Activated CD8-positive, alpha-beta memory T cell treated with anti-CD3 and anti-CD28 coated beads, Interleukin-2, amount 10 ng/mL, durations not matched to agents 7 days and 5 days (primary cell): ENCODE data around the gene KIF21A. TPM values are rescaled to one million over a fixed set of nuclear protein-coding genes. Genes with fewer than 3 reads are reported as not detected.
"Not testable (repeated sequence)": the region's sequence is repeated elsewhere in the genome, so short reads cannot be mapped to it uniquely, and the experiment has no call there.

Experiments
- ATAC-seq: fragments of 150-1000 bp; cut with Tn5 transposase; one replicate; pipeline ENCODE4 v1.10.0; 2021; ENCODE audit warnings: moderate library complexity
- CTCF ChIA-PET: fragments of 350-600 bp; sonication (Branson Sonifier 250); formaldehyde crosslinking; loops from one replicate; lab custom pipeline; 2021; ENCODE audit warnings: antibody characterized with exemption; lab: Charles Lee
- DNase-seq: peaks from one replicate; pipeline ENCODE4 v3.0.0-alpha.2; 2020
- H3K27ac Mint-ChIP-seq: one replicate; pipeline ENCODE4 v1.8.0; 2021; ENCODE audit warnings: mild to moderate bottlenecking, mixed read lengths
- H3K27me3 Mint-ChIP-seq: one replicate; pipeline ENCODE4 v1.8.0; 2021; ENCODE audit warnings: mixed read lengths
- H3K36me3 Mint-ChIP-seq: one replicate; pipeline ENCODE4 v1.8.0; 2021; ENCODE audit warnings: mild to moderate bottlenecking, mixed read lengths
- H3K4me1 Mint-ChIP-seq: one replicate; pipeline ENCODE4 v1.8.0; 2021; ENCODE audit warnings: mixed read lengths
- H3K4me3 Mint-ChIP-seq: one replicate; pipeline ENCODE4 v1.8.0; 2021; ENCODE audit warnings: mild to moderate bottlenecking, moderate library complexity, mixed read lengths
- H3K9me3 Mint-ChIP-seq: one replicate; pipeline ENCODE4 v1.8.0; 2022; ENCODE audit warnings: low read depth, mixed read lengths
- total RNA-seq, 2 experiments: library from RNA; stranded (reverse); gene quantifications; one replicate each; pipeline ENCODE4 v1.2.3, GENCODE V29; 2021

KIF21A gene
- total RNA-seq, 2 experiments from 2014 or later, result 22.8 to 33.6 TPM

GRCh38 chr12:39301422-39301821 lies 141.5 kb downstream of the KIF21A start:
- H3K4me3 Mint-ChIP-seq, result no peak overlapping the region

DNA sequence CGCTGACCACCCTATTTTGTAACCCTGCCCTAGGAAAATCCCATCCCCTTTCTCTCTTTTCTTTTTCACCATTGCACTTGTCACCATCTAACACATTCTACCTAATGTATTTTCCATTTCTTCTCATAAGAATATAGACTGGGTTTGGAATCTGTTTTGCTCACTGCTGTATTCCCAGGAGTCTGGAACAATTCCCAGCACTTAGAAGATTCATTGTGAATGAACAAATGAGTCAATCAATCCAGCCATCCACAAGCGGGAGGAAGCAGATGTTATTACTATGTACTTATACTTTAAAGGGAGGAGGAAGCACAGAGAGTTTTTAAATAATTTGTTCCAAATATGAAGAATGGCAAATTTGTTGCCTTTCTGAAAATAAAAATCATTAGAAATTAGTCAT lies 142.1 kb downstream of the KIF21A start:
- no peak overlapping the region for H3K27ac Mint-ChIP-seq
- no peaks in the 10 kb centered on the region for H3K27me3 Mint-ChIP-seq
- CTCF ChIA-PET, result no interaction called here

More at GRCh38 chr12:39301422-39301821, 141.5 kb downstream of the KIF21A start:
- no peaks in the 10 kb centered on the region for H3K27me3 Mint-ChIP-seq
- H3K27ac Mint-ChIP-seq, result no peak overlapping the region
- CTCF ChIA-PET, result no interaction called here
- peaks cover 35% of the 10 kb centered on the region for H3K36me3 Mint-ChIP-seq
- peaks cover 2% of the 10 kb centered on the region for H3K9me3 Mint-ChIP-seq
- DNase-seq, result no peak
- ATAC-seq, result no peak
- peaks cover 9% of the 10 kb centered on the region for H3K4me1 Mint-ChIP-seq

DNA sequence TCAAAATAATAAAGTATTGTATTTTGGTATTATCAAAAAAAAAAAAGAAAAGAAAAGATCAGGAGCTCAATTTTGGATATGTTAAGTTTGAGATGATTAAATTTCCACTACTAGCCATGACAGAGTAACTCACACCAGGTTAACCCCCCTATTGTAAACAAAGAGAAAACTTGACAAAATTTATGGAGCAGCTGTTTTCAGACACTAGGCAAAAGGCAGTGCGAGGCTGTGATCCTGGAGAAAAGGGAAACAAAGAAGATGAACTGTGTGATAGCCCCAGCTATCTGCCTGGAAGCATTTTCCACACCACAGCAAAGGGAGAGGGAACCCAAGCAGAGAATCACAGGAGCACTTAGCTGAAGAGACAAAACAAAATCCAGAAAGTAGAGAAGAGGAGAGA lies 145.0 kb downstream of the KIF21A start:
- no peak for DNase-seq
- Mint-ChIP-seq H3K4me1 (peaks cover 9% of the 10 kb centered on the region), H3K36me3 (peaks cover 25% of the 10 kb centered on the region), H3K27ac (no peak overlapping the region), H3K4me3 (no peak overlapping the region), H3K27me3 (no peaks in the 10 kb centered on the region), H3K9me3 (peaks cover 2% of the 10 kb centered on the region)
- CTCF ChIA-PET, result interaction anchor here (0.6 to 1.0 kb wide), 2 partner anchors 21 to 24 kb away, joined by 3 read pairs; no protein-coding TSS in a partner anchor
- no peak for ATAC-seq

More for the DNA sequence above, 142.1 kb downstream of the KIF21A start:
- Mint-ChIP-seq H3K9me3 (peaks cover 2% of the 10 kb centered on the region), H3K36me3 (peaks cover 33% of the 10 kb centered on the region), H3K4me1 (peaks cover 9% of the 10 kb centered on the region), H3K4me3 (no peak overlapping the region)
- ATAC-seq (no peak), DNase-seq (no peak)

DNA sequence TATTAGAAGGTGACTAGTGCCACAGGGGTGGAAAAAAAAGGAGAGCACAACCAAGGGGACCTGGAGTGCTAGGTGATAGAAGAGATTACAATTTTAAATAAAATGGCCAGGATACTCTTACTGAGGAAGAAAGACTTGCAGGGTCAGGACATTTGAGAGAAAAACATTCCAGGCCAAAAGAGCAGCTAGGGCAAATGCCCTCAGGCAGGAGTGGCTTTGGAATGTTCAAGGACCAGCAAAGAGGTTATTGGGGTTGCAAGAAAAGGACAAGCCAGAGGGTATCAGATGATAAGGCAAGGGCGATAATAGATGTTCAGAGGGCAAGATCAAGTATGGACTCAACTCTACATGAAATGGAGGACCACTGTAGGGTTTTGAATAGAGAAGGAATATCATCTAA lies 146.4 kb downstream of the KIF21A start:
- no peak for ATAC-seq
- Mint-ChIP-seq H3K4me1 (peaks cover 9% of the 10 kb centered on the region), H3K4me3 (no peak overlapping the region), H3K9me3 (peaks cover 2% of the 10 kb centered on the region), H3K36me3 (peaks cover 25% of the 10 kb centered on the region), H3K27me3 (no peaks in the 10 kb centered on the region), H3K27ac (no peak overlapping the region)
- CTCF ChIA-PET, result interaction anchor here (0.6 to 0.9 kb wide), 2 partner anchors 23 to 127 kb away, joined by 3 to 4 read pairs; no protein-coding TSS in a partner anchor
- no peak for DNase-seq

- ATAC-seq, H3K4me3 Mint-ChIP-seq, H3K27me3 Mint-ChIP-seq, H3K9me3 Mint-ChIP-seq, H3K27ac Mint-ChIP-seq, DNase-seq, CTCF ChIA-PET, H3K4me1 Mint-ChIP-seq: not testable (repeated sequence)
- H3K36me3 Mint-ChIP-seq, result peaks cover 25% of the 10 kb centered on the region
These were observed 147.3 kb downstream of the KIF21A start for GRCh38 chr12:39295593-39295992.

DNA sequence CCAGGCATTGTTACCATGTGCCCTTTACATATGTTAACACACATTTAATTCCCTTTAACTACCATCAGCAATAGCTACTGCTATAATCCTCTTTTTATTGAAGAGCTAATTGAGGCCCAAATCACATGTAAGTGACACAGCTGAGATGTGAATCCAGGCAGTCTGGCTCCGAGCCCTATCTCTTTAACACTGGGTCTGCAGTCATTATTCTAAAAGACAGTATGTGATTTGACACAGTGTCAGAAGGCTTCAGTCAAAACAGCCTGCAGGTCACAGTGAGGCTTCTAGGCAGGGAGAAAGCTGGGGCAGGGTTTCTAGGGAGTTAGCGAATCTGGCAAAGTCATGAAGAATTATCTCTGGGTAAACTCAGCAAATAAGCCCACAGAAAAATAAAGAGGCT lies 148.2 kb downstream of the KIF21A start:
- H3K27ac Mint-ChIP-seq, result no peak overlapping the region
- peaks cover 9% of the 10 kb centered on the region for H3K4me1 Mint-ChIP-seq
- H3K4me3 Mint-ChIP-seq, result no peak overlapping the region
- no peak for ATAC-seq
- DNase-seq, result no peak
- CTCF ChIA-PET, result no interaction called here
- peaks cover 2% of the 10 kb centered on the region for H3K9me3 Mint-ChIP-seq
- H3K27me3 Mint-ChIP-seq, result no peaks in the 10 kb centered on the region
- peaks cover 21% of the 10 kb centered on the region for H3K36me3 Mint-ChIP-seq

- CTCF ChIA-PET, result no interaction called here
- ATAC-seq (no peak), DNase-seq (no peak)
- Mint-ChIP-seq H3K36me3 (peaks cover 9% of the 10 kb centered on the region), H3K9me3 (peaks cover 2% of the 10 kb centered on the region), H3K27me3 (no peaks in the 10 kb centered on the region), H3K4me1 (peaks cover 4% of the 10 kb centered on the region), H3K4me3 (no peak overlapping the region), H3K27ac (no peak overlapping the region)
These were observed 150.7 kb downstream of the KIF21A start for GRCh38 chr12:39292125-39292630.

DNA sequence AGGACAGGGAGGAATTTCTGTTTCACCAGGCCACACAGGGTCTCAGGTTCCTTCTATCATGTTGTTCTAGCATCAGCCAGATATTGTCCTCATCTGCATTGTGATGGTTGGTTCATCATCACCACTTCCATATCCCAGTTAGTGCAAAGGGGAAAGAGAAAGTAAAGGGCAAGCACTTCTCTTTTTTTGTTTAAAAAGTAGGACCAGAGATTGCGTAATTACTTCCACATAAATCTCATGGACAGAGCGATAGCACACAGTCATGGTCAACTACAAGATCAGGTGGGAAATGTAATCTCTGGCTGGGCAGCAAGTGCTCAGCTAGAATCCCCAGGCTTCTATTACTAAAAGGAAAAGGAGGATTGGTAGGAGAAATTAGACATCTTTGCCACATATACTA lies 155.1 kb downstream of the KIF21A start:
- Mint-ChIP-seq H3K4me3 (no peak overlapping the region), H3K27me3 (peaks cover 13% of the 10 kb centered on the region), H3K36me3 (no peaks in the 10 kb centered on the region), H3K4me1 (peaks cover 3% of the 10 kb centered on the region), H3K27ac (no peak overlapping the region), H3K9me3 (no peaks in the 10 kb centered on the region)
- CTCF ChIA-PET, result no interaction called here
- no peak for ATAC-seq
- no peak for DNase-seq

DNA sequence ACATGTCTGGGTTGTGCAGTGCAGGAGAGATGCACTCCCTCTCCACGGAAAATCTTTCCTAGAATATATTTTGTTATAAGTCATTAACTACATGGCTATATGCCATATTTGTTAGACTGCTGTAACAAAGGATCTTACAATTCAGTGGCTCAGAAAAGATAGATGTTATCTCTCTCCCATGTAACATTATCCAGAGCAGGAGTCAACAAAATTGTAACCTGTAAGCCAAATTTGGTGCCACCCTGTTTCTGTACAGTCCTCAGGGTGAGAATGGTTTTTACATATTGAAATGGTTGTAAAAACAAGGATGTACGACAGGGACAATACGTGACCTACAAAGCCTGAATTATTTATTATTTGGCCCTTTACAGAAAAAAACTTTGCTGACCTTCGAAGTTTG lies 155.5 kb downstream of the KIF21A start:
- CTCF ChIA-PET, result no interaction called here

GRCh38 chr12:39278426-39278825 lies 164.5 kb downstream of the KIF21A start:
- H3K36me3 Mint-ChIP-seq, result no peaks in the 10 kb centered on the region

More for the DNA sequence above, 155.5 kb downstream of the KIF21A start:
- H3K36me3 Mint-ChIP-seq, result no peaks in the 10 kb centered on the region
- H3K27ac Mint-ChIP-seq, result no peak overlapping the region
- no peak for ATAC-seq
- DNase-seq, result no peak
- no peaks in the 10 kb centered on the region for H3K9me3 Mint-ChIP-seq
- no peak overlapping the region for H3K4me3 Mint-ChIP-seq
- peaks cover 15% of the 10 kb centered on the region for H3K27me3 Mint-ChIP-seq
- H3K4me1 Mint-ChIP-seq, result peaks cover 3% of the 10 kb centered on the region

GRCh38 chr12:39277416-39277815 lies 165.5 kb downstream of the KIF21A start:
- Mint-ChIP-seq H3K27ac (no peak overlapping the region), H3K4me1 (peaks cover 5% of the 10 kb centered on the region), H3K4me3 (no peak overlapping the region), H3K9me3 (no peaks in the 10 kb centered on the region), H3K36me3 (no peaks in the 10 kb centered on the region), H3K27me3 (peaks cover 28% of the 10 kb centered on the region)
- DNase-seq (no peak), ATAC-seq (no peak)
- CTCF ChIA-PET, result interaction anchor here (1.0 to 1.1 kb wide), 2 partner anchors 20 to 98 kb away, joined by 3 read pairs; no protein-coding TSS in a partner anchor

More at GRCh38 chr12:39278426-39278825, 164.5 kb downstream of the KIF21A start:
- H3K9me3 Mint-ChIP-seq, result no peaks in the 10 kb centered on the region
- H3K4me1 Mint-ChIP-seq, result peaks cover 5% of the 10 kb centered on the region
- peaks cover 32% of the 10 kb centered on the region for H3K27me3 Mint-ChIP-seq
- DNase-seq (no peak), ATAC-seq (no peak)
- no peak overlapping the region for H3K4me3 Mint-ChIP-seq
- CTCF ChIA-PET, result no interaction called here
- no peak overlapping the region for H3K27ac Mint-ChIP-seq

DNA sequence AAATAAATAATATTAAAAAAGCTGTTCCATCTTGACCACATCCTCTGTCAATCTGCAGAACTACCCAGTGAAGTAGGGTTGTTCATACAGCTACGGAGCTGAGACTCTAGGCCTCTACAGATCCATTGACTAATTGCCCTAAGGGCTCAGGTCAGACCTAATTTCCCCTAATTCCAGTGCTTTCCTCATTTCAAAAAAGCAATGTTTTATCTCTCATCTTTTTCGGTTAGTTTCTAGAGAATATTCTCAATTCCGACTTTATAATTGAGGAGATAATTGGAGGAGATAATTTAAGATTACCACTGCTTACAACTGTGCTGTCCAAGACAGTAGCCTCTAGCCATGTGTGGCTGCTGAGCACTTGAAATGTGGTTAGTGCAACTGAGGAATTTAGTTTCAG lies 167.1 kb downstream of the KIF21A start:
- H3K9me3 Mint-ChIP-seq, result no peaks in the 10 kb centered on the region
- no peaks in the 10 kb centered on the region for H3K36me3 Mint-ChIP-seq
- CTCF ChIA-PET, result no interaction called here
- no peak for ATAC-seq
- peaks cover 24% of the 10 kb centered on the region for H3K27me3 Mint-ChIP-seq
- no peak overlapping the region for H3K4me3 Mint-ChIP-seq
- no peak for DNase-seq
- no peak overlapping the region for H3K27ac Mint-ChIP-seq
- peaks cover 5% of the 10 kb centered on the region for H3K4me1 Mint-ChIP-seq

DNA sequence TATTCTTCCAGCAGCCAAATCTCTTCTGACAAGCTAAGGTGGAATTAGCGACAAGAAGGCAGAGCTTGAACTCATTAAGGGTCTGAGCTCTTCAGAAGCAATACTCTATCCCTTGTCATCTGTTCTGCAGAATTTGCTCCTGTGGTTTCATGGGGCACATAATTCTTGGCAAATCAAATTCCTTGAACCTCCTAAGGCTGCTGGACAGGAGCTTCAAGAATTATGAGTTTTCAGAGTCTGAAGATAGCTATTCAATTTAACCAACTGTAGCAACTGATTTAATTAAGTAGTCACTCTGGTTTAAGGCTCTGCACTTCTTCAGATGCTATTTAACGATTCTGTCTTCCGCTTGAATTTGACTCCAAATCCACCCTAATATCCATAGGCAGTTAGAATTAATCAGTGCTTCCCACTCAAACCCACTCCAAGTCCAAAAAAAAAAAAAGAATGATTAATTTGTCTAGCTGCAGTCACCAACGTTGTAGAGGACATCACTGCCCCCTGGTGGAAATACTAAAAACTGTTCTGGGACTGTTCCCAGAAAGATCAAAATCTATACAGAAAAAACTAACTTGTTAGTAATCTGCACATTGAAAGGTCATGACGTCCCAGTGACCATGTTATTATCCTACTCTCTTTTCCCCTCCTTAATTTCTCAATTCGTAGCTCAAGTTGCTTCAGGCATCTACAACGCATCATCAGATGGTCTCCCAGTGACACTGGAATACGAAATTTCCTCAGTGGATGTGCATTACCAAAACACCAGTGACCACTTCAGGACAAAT lies 169.9 kb downstream of the KIF21A start:
- Mint-ChIP-seq H3K4me1 (peaks cover 5% of the 10 kb centered on the region), H3K9me3 (no peaks in the 10 kb centered on the region), H3K4me3 (no peak overlapping the region), H3K36me3 (no peaks in the 10 kb centered on the region), H3K27ac (no peak overlapping the region), H3K27me3 (peaks cover 17% of the 10 kb centered on the region)
- DNase-seq (no peak), ATAC-seq (no peak)
- CTCF ChIA-PET, result interaction anchor here (0.7 to 3.0 kb wide), 15 partner anchors 10 to 945 kb away, joined by 3 to 9 read pairs (median 3); no protein-coding TSS in a partner anchor

GRCh38 chr12:39269492-39269891 lies 173.4 kb downstream of the KIF21A start:
- no peaks in the 10 kb centered on the region for H3K36me3 Mint-ChIP-seq
- ATAC-seq (no peak), DNase-seq (no peak)
- H3K27ac Mint-ChIP-seq, result no peak overlapping the region
- H3K4me3 Mint-ChIP-seq, result no peak overlapping the region
- H3K27me3 Mint-ChIP-seq, result peaks cover 9% of the 10 kb centered on the region
- CTCF ChIA-PET, result no interaction called here
- no peaks in the 10 kb centered on the region for H3K4me1 Mint-ChIP-seq
- H3K9me3 Mint-ChIP-seq, result no peaks in the 10 kb centered on the region
